Spleen (tissue), 11 donors: ENCODE results near the gene VPS52. TPM values are rescaled to one million over a fixed set of nuclear protein-coding genes. Genes with fewer than 3 reads are reported as not detected.

Experiments
- DNase-seq: peaks from one replicate; pipeline ENCODE4 v3.0.0-alpha.2; 2020
- H3K27ac ChIP-seq, 8 donors: fragments of 200-600 bp; sonication (generic) in 7 of 8; 1 replicate in 4 of 8; 2 replicates in 4 of 8; pipeline versions ENCODE4 v1.5.0 to v1.8.0; 2016 to 2021; ENCODE audit warnings: inconsistent platforms in 4 of 8, mild to moderate bottlenecking in 4 of 8, moderate library complexity in 1 of 8
- H3K27me3 ChIP-seq, 7 donors: fragments of 200-600 bp; sonication (generic) in 6 of 7; replicated peaks in 1 of 7; 1 replicate in 4 of 7; 2 replicates in 3 of 7; pipeline versions ENCODE4 v1.5.0 to v1.8.0; 2016 to 2021; ENCODE audit warnings: inconsistent platforms in 3 of 7, mild to moderate bottlenecking in 1 of 7
- H3K36me3 ChIP-seq, 6 donors: fragments of 200-600 bp; sonication (generic) in 5 of 6; 1 replicate in 4 of 6; 2 replicates in 2 of 6; pipeline versions ENCODE4 v1.5.0 to v1.8.0; 2016 to 2021; ENCODE audit warnings: inconsistent platforms in 2 of 6
- H3K4me1 ChIP-seq, 6 donors: fragments of 200-600 bp; sonication (generic) in 5 of 6; 1 replicate in 3 of 6; 2 replicates in 3 of 6; pipeline versions ENCODE4 v1.5.0 to v1.8.0; 2016 to 2021; ENCODE audit warnings: inconsistent platforms in 3 of 6
- H3K4me3 ChIP-seq, 8 donors: fragments of 200-600 bp; sonication (generic) in 7 of 8; 1 replicate in 4 of 8; 2 replicates in 4 of 8; pipeline versions ENCODE4 v1.5.0 to v1.8.0; 2016 to 2021; ENCODE audit warnings: inconsistent platforms in 4 of 8, mild to moderate bottlenecking in 4 of 8, moderate library complexity in 2 of 8
- H3K9me3 ChIP-seq, 8 donors: fragments of 200-600 bp; sonication (generic) in 7 of 8; 1 replicate in 4 of 8; 2 replicates in 4 of 8; pipeline versions ENCODE4 v1.5.0 to v1.8.0; 2016 to 2021; ENCODE audit warnings: inconsistent platforms in 4 of 8
- POLR2A ChIP-seq, 3 donors: fragments of 450-650 bp; IDR thresholded peaks; one replicate each; pipeline ENCODE4 v1.5.1; 2017; ENCODE audit warnings: antibody characterized with exemption in 3 of 3, mild to moderate bottlenecking in 1 of 3
- POLR2AphosphoS5 ChIP-seq, 3 donors: sonication (generic); formaldehyde crosslinking; IDR thresholded peaks; one replicate each; pipeline ENCODE4 v1.5.1; 2017; ENCODE audit warnings: antibody characterized with exemption in 3 of 3
- WGBS, 5 donors: extraction: QIAGEN DNeasy Blood & Tissue Kit in 3 of 5; methylation state at CpG; one replicate each; pipeline versions ENCODE4 v1.1.5 to v1.1.7; 2013 to 2018; 5-methylcytosine and 5-hydroxymethylcytosine counted together
- intact Hi-C: fragments of 100-400 bp; cut with DNase I; formaldehyde crosslinking; loops from one replicate; pipeline ENCODE4 v1.15.0; 2023; ENCODE audit warnings: low total_unique reads
- polyA plus RNA-seq, 3 donors: library from polyadenylated mRNA; stranded (reverse); fragments of 200-250 nt; gene quantifications; one replicate each; pipeline ENCODE4 v1.2.1, GENCODE V29; 2013
- total RNA-seq, 7 donors: library from RNA; depleted of rRNA in 3 of 7; stranded (reverse); fragments of >200 nt in 3 of 7; fragmentation: NEBNext Ultra II Directional in 4 of 7; extraction: Animal tissue kit (Norgen Biotek cat#: 25700) in 4 of 7; gene quantifications; one replicate each; pipeline versions ENCODE4 v1.1.0 to v1.2.1, GENCODE V29; 2016 to 2021
- TF ChIP-seq, protein P1 (sequence below), 11 experiments: fragments of 200-600 bp in 7 of 11; fragments of 450-650 bp in 4 of 11; sonication (generic) in 4 of 11; IDR thresholded peaks in 8 of 11; conservative IDR thresholded peaks in 3 of 11; 1 replicate in 7 of 11; 2 replicates in 4 of 11; pipeline versions ENCODE4 v1.4.0 to v1.8.0; 2016 to 2021; ENCODE audit warnings: antibody characterized with exemption in 11 of 11, inconsistent platforms in 4 of 11, mild to moderate bottlenecking in 1 of 11
- donor health status: healthy with polysubstance abuse.
- donor health status: DM: no; HTN: no; CAD: no; lungs with moderate emphysema.
- donor health status: DM: no; HTN: no; CAD: no.
- donor health status: Bipolar disorder and iron deficiency.
- donor health status: healthy.
- donor health status: DM: no; HTN: no; CAD: no.
- donor health status: DM: yes; HTN: yes; CAD: no.

Gene VPS52
- total and polyA plus RNA-seq, 10 donors, result 31.7 to 87.7 (median 54.1) TPM

- DNase-seq, result no peak
- 70 to 83% (median 76%) methylated on average over 10 of the region's 10 CpGs for WGBS, 5 donors
- Histone ChIP-seq H3K27me3 (no peaks in the 10 kb centered on the region), H3K4me1 (peaks cover 14 to 72% (median 45%) of the 10 kb centered on the region in 6 donors), H3K4me3 (no peak overlapping the region), H3K27ac (peak overlapping the region in 2 of 8 donors; percentile 94 to 99), H3K9me3 (no peaks in the 10 kb centered on the region), H3K36me3 (peaks cover 4 to 71% (median 58%) of the 10 kb centered on the region in 6 donors)
- intact Hi-C loops, result no loop called here
- no peak for TF ChIP-seq POLR2AphosphoS5 (IDR thresholded peaks at IDR 0.05)
- TF ChIP-seq, protein P1, sequence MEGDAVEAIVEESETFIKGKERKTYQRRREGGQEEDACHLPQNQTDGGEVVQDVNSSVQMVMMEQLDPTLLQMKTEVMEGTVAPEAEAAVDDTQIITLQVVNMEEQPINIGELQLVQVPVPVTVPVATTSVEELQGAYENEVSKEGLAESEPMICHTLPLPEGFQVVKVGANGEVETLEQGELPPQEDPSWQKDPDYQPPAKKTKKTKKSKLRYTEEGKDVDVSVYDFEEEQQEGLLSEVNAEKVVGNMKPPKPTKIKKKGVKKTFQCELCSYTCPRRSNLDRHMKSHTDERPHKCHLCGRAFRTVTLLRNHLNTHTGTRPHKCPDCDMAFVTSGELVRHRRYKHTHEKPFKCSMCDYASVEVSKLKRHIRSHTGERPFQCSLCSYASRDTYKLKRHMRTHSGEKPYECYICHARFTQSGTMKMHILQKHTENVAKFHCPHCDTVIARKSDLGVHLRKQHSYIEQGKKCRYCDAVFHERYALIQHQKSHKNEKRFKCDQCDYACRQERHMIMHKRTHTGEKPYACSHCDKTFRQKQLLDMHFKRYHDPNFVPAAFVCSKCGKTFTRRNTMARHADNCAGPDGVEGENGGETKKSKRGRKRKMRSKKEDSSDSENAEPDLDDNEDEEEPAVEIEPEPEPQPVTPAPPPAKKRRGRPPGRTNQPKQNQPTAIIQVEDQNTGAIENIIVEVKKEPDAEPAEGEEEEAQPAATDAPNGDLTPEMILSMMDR (IDR thresholded peaks at IDR 0.05 in 8 of 11, conservative IDR thresholded peaks at IDR 0.05 in 3 of 11), result no peak
Measured at GRCh38 chr6:33294086-33294823, 22.6 kb upstream of the VPS52 start.

GRCh38 chr6:33292996-33293682 is 21.5 kb upstream of the VPS52 start:
- Histone ChIP-seq H3K27me3 (no peaks in the 10 kb centered on the region), H3K9me3 (no peaks in the 10 kb centered on the region), H3K36me3 (peaks cover 4 to 71% (median 58%) of the 10 kb centered on the region in 6 donors), H3K27ac (no peak overlapping the region), H3K4me1 (peaks cover 17 to 77% (median 50%) of the 10 kb centered on the region in 6 donors), H3K4me3 (no peak overlapping the region)
- WGBS, 5 donors, result 89 to 93% (median 90%) methylated on average over 16 of the region's 16 CpGs
- intact Hi-C loops, result no loop called here
- TF ChIP-seq, protein P1 (IDR thresholded peaks at IDR 0.05 in 8 of 11, conservative IDR thresholded peaks at IDR 0.05 in 3 of 11), result no peak
- TF ChIP-seq POLR2AphosphoS5 (IDR thresholded peaks at IDR 0.05) (peak in 2 of 3 donors; percentile 37 to 56), POLR2A (IDR thresholded peaks at IDR 0.05) (no peak)
- DNase-seq, result no peak

DNA sequence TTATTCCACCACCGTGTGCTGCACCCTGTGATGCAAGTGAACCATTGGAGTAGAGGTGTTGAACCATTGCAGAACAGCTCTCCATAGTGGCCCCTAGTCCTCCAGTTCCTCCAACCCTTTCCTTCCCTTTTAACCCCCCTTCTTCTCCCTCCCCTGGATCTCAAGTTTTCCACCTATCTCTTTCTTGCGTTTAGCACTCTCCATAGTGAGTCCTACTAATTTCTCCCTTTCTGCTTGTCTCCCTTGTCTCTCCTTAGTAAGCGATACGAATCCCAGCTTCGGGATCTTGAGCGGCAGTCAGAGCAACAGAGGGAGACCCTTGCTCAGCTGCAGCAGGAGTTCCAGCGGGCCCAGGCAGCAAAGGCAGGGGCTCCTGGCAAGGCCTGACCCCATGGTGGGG is 18.8 kb upstream of the VPS52 start:
- intact Hi-C loops, result no loop called here
- Histone ChIP-seq H3K9me3 (no peaks in the 10 kb centered on the region), H3K27me3 (no peaks in the 10 kb centered on the region), H3K36me3 (peaks cover 4 to 77% (median 64%) of the 10 kb centered on the region in 6 donors), H3K4me1 (peaks cover 15 to 66% (median 39%) of the 10 kb centered on the region in 6 donors), H3K4me3 (peak overlapping the region in 5 of 8 donors; percentile 66 to 86 (median 83)), H3K27ac (peak overlapping the region in 4 of 8 donors; percentile 87 to 94 (median 88))
- WGBS, 5 donors, result 69 to 81% (median 74%) methylated on average over 7 of the region's 7 CpGs
- DNase-seq, result no peak
- TF ChIP-seq, protein P1 (IDR thresholded peaks at IDR 0.05 in 8 of 11, conservative IDR thresholded peaks at IDR 0.05 in 3 of 11), result no peak
- TF ChIP-seq POLR2A (IDR thresholded peaks at IDR 0.05) (no peak), POLR2AphosphoS5 (IDR thresholded peaks at IDR 0.05) (peak in 2 of 3 donors; percentile 34 to 43)
